ENCODE data around the gene NUDC.

DNA sequence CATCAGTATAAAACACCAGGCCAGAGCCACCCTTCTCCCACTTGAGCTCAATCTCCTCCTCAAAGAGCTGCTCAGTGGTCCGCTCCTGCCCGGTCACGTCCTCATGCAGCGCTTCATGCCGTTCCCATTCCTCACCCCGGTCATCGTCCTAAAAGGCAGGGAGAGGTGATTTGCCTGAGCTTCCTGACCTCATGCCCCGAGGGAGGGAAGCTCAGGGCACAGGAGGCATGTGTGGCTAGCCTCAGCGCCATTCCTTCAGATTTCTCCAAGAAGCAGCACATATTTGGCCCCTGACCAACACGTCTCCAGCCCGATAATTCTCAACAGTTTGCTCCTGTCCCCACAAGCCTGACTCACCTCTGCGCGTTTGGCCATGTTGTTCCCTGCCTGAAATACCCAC is 27.3 kb upstream of the NUDC start:
- TF ChIP-seq, protein P1, sequence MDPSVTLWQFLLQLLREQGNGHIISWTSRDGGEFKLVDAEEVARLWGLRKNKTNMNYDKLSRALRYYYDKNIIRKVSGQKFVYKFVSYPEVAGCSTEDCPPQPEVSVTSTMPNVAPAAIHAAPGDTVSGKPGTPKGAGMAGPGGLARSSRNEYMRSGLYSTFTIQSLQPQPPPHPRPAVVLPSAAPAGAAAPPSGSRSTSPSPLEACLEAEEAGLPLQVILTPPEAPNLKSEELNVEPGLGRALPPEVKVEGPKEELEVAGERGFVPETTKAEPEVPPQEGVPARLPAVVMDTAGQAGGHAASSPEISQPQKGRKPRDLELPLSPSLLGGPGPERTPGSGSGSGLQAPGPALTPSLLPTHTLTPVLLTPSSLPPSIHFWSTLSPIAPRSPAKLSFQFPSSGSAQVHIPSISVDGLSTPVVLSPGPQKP (CRISPR knock-in tag; IDR thresholded peaks at IDR 0.05), result no peak
- TF ChIP-seq, protein P2, sequence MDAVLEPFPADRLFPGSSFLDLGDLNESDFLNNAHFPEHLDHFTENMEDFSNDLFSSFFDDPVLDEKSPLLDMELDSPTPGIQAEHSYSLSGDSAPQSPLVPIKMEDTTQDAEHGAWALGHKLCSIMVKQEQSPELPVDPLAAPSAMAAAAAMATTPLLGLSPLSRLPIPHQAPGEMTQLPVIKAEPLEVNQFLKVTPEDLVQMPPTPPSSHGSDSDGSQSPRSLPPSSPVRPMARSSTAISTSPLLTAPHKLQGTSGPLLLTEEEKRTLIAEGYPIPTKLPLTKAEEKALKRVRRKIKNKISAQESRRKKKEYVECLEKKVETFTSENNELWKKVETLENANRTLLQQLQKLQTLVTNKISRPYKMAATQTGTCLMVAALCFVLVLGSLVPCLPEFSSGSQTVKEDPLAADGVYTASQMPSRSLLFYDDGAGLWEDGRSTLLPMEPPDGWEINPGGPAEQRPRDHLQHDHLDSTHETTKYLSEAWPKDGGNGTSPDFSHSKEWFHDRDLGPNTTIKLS (IDR thresholded peaks at IDR 0.05; ENCODE audit: borderline replicate concordance, low read depth), result no peak
- TF ChIP-seq, protein P3, sequence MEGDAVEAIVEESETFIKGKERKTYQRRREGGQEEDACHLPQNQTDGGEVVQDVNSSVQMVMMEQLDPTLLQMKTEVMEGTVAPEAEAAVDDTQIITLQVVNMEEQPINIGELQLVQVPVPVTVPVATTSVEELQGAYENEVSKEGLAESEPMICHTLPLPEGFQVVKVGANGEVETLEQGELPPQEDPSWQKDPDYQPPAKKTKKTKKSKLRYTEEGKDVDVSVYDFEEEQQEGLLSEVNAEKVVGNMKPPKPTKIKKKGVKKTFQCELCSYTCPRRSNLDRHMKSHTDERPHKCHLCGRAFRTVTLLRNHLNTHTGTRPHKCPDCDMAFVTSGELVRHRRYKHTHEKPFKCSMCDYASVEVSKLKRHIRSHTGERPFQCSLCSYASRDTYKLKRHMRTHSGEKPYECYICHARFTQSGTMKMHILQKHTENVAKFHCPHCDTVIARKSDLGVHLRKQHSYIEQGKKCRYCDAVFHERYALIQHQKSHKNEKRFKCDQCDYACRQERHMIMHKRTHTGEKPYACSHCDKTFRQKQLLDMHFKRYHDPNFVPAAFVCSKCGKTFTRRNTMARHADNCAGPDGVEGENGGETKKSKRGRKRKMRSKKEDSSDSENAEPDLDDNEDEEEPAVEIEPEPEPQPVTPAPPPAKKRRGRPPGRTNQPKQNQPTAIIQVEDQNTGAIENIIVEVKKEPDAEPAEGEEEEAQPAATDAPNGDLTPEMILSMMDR (IDR thresholded peaks at IDR 0.05 in 2 of 3, conservative IDR thresholded peaks at IDR 0.05 in 1 of 3; ENCODE audit: insufficient read depth in 2 of 3, low read depth in 1 of 3, low read length in 3 of 3), result no peak
- no peak for TF ChIP-seq EZH2 (IDR thresholded peaks at IDR 0.05; ENCODE audit: borderline replicate concordance, low read depth, low read length)
- TF ChIP-seq POLR2AphosphoS5 (IDR thresholded peaks at IDR 0.05; ENCODE audit: control insufficient read depth, insufficient read depth, low read depth, low read length), result no peak
